Progenitor cell of endocrine pancreas (in vitro differentiated cells): Measurements from ENCODE around the gene NFATC2. TPM values are rescaled to one million over a fixed set of nuclear protein-coding genes. Genes with fewer than 3 reads are reported as not detected.

Experiments used
- DNase-seq: peaks from one replicate; pipeline ENCODE4 v3.0.0; 2021; ENCODE audit warnings: low spot score; ENCODE audit not compliant: unreplicated experiment
- H3K27ac Mint-ChIP-seq: 2 replicates; pipeline ENCODE4 v1.8.0; 2021; ENCODE audit warnings: mild to moderate bottlenecking, moderate library complexity, mixed read lengths
- H3K27me3 Mint-ChIP-seq: 2 replicates; pipeline ENCODE4 v1.8.0; 2021; ENCODE audit warnings: mixed read lengths
- H3K36me3 Mint-ChIP-seq: 2 replicates; pipeline ENCODE4 v1.8.0; 2022; ENCODE audit warnings: mixed read lengths; ENCODE audit not compliant: insufficient read depth
- H3K4me1 Mint-ChIP-seq: 2 replicates; pipeline ENCODE4 v1.8.0; 2021; ENCODE audit warnings: low read depth, mixed read lengths
- H3K4me3 Mint-ChIP-seq: 2 replicates; pipeline ENCODE4 v1.8.0; 2021; ENCODE audit warnings: low read depth, mild to moderate bottlenecking, moderate library complexity, mixed read lengths
- H3K9me3 Mint-ChIP-seq: 2 replicates; pipeline ENCODE4 v1.8.0; 2021; ENCODE audit warnings: low read depth, mixed read lengths
- CTCF ChIP-seq: fragments of 200-600 bp; sonication (generic); IDR thresholded peaks from one replicate; pipeline ENCODE4 v1.5.0; 2021; ENCODE audit warnings: antibody characterized with exemption, mild to moderate bottlenecking; ENCODE audit not compliant: unreplicated experiment
- total RNA-seq: library from RNA; stranded (reverse); gene quantifications from 2 replicates; pipeline ENCODE4 v1.2.1, GENCODE V29; 2021

The NFATC2 gene
- total RNA-seq, 1 donor from 2014 or later = 11.2 TPM

GRCh38 chr20:51533291-51534172, 9.0 kb downstream of the NFATC2 start:
- no peak for TF ChIP-seq CTCF
- no peak overlapping the region for H3K4me3 Mint-ChIP-seq
- peaks cover 3% of the 10 kb centered on the region for H3K9me3 Mint-ChIP-seq
- no peaks in the 10 kb centered on the region for H3K27me3 Mint-ChIP-seq
- H3K27ac Mint-ChIP-seq = peak overlapping the region; percentile 87
- H3K4me1 Mint-ChIP-seq = peaks cover 54% of the 10 kb centered on the region
- no peak for DNase-seq
- peaks cover 9% of the 10 kb centered on the region for H3K36me3 Mint-ChIP-seq

- peaks cover 60% of the 10 kb centered on the region for H3K4me1 Mint-ChIP-seq
Observed at GRCh38 chr20:51532577-51533191, 9.8 kb downstream of the NFATC2 start.

GRCh38 chr20:51531712-51532456, 10.6 kb downstream of the NFATC2 start:
- H3K36me3 Mint-ChIP-seq = no peaks in the 10 kb centered on the region
- H3K27me3 Mint-ChIP-seq = no peaks in the 10 kb centered on the region
- peaks cover 62% of the 10 kb centered on the region for H3K4me1 Mint-ChIP-seq
- H3K27ac Mint-ChIP-seq = no peak overlapping the region
- no peak for DNase-seq
- no peak overlapping the region for H3K4me3 Mint-ChIP-seq
- H3K9me3 Mint-ChIP-seq = no peaks in the 10 kb centered on the region
- TF ChIP-seq CTCF = no peak

More at GRCh38 chr20:51532577-51533191, 9.8 kb downstream of the NFATC2 start:
- no peak overlapping the region for H3K4me3 Mint-ChIP-seq
- no peak for DNase-seq
- TF ChIP-seq CTCF = no peak
- H3K36me3 Mint-ChIP-seq = peaks cover 2% of the 10 kb centered on the region
- H3K27ac Mint-ChIP-seq = no peak overlapping the region
- no peaks in the 10 kb centered on the region for H3K27me3 Mint-ChIP-seq
- H3K9me3 Mint-ChIP-seq = peaks cover 1% of the 10 kb centered on the region

DNA sequence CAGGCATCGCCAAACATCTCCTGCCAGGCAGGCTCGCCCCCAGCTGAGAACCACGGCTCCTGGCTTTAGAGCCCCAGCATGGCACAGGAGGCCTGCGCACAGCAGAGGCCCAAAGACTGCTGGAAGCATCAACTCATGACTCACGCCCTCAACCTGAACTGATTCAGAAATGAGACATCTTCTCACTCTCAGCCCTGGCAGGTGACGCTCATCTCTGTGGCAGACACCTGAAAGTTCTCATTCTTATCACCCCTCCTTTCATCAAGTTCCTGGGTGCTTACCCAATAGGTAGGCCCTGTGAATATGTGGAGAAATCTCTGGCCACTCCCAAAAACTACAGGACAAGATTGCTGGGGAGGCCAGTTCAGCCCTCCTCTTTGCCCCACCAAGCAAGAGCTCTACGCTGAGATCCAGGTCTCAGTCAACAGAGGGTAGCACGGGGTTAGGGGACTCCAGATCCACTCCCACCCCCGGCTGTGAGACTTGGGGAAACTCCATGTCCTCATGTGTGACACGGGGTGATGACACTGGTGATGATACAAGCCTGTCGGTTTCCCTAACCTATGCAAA, 11.3 kb downstream of the NFATC2 start:
- H3K36me3 Mint-ChIP-seq = no peaks in the 10 kb centered on the region
- H3K9me3 Mint-ChIP-seq = no peaks in the 10 kb centered on the region
- no peak overlapping the region for H3K4me3 Mint-ChIP-seq
- H3K4me1 Mint-ChIP-seq = peaks cover 57% of the 10 kb centered on the region
- no peak overlapping the region for H3K27ac Mint-ChIP-seq
- no peaks in the 10 kb centered on the region for H3K27me3 Mint-ChIP-seq
- no peak for DNase-seq
- TF ChIP-seq CTCF = no peak

DNA sequence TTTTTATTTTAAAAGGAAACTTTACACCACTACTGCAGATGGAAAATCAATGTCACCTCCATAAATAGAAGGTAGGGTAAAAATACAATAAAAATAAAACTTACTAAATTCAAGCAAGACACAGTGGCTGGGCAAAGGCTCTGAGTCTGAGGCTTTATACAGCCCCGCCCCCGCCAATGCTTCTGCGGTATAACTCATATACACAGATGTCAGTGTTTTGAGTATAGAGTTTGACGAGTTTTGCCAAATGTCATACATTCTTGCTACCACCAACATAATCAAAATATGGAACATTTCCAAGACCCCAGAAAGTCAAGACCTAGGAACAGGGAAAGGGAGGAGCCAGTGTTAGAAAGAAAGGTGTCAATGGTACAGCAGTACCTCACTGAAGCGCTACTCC, 12.8 kb downstream of the NFATC2 start:
- H3K4me3 Mint-ChIP-seq = no peak overlapping the region
- H3K27ac Mint-ChIP-seq = peak overlapping the region; percentile 60
- H3K4me1 Mint-ChIP-seq = peaks cover 51% of the 10 kb centered on the region
- DNase-seq = no peak
- H3K27me3 Mint-ChIP-seq = no peaks in the 10 kb centered on the region
- TF ChIP-seq CTCF = no peak
- H3K36me3 Mint-ChIP-seq = no peaks in the 10 kb centered on the region
- no peaks in the 10 kb centered on the region for H3K9me3 Mint-ChIP-seq
